Globus pallidus (tissue), 1 donor: Measurements from ENCODE around the gene PDE4B.

Experiments used
- DNase-seq: peaks from one replicate; pipeline ENCODE4 v3.0.0-alpha.2; 2015; ENCODE audit warnings: low spot score

PDE4B gene

GRCh38 chr1:66422804-66423203 is 630.1 kb downstream of the PDE4B start:
- no peak for DNase-seq
